Naive thymus-derived CD4-positive, alpha-beta T cell (primary cell): ENCODE data around the gene NRG3. TPM values are rescaled to one million over a fixed set of nuclear protein-coding genes. Genes with fewer than 3 reads are reported as not detected.

Experiments
- ATAC-seq: fragments of 150-1000 bp; cut with Tn5 transposase; 2 replicates; pipeline ENCODE4 v1.10.0; 2021; ENCODE audit warnings: mild to moderate bottlenecking, moderate library complexity
- CTCF ChIA-PET: fragments of 350-600 bp; sonication (Branson Sonifier 250); formaldehyde crosslinking; loops from one replicate; lab custom pipeline; 2021; ENCODE audit warnings: antibody characterized with exemption; lab: Charles Lee
- POLR2A ChIA-PET: fragments of 350-600 bp; sonication (Branson Sonifier 250); formaldehyde crosslinking; loops from one replicate; lab custom pipeline; 2021; ENCODE audit warnings: antibody characterized with exemption, inconsistent platforms; lab: Charles Lee
- DNase-seq, 9 donors: peaks; one replicate each; pipeline versions ENCODE4 v3.0.0 to v3.0.0-alpha.2; 2020 to 2022; ENCODE audit warnings: mixed read lengths in 1 of 9
- H3K27ac ChIP-seq: one replicate; pipeline ENCODE4 v1.7.0; 2013; ENCODE audit warnings: mild to moderate bottlenecking, low read depth, low read length, moderate library complexity
- H3K27me3 ChIP-seq, 2 donors: one replicate each; pipeline ENCODE4 v1.7.0; 2013; ENCODE audit warnings: low read length in 2 of 2, mild to moderate bottlenecking in 2 of 2, moderate library complexity in 2 of 2; ENCODE audit not compliant: control insufficient read depth in 2 of 2, insufficient read depth in 2 of 2
- H3K36me3 ChIP-seq, 3 experiments: 1 replicate in 2 of 3; 2 replicates in 1 of 3; pipeline ENCODE4 v1.7.0; 2013; ENCODE audit warnings: low read length in 3 of 3, mild to moderate bottlenecking in 3 of 3, moderate library complexity in 1 of 3; ENCODE audit not compliant: insufficient read depth in 3 of 3, control insufficient read depth in 2 of 3
- H3K4me1 ChIP-seq, 2 donors: one replicate each; pipeline ENCODE4 v1.7.0; 2013; ENCODE audit warnings: low read length in 2 of 2, mild to moderate bottlenecking in 2 of 2, moderate library complexity in 1 of 2; ENCODE audit not compliant: control insufficient read depth in 2 of 2, insufficient read depth in 2 of 2
- H3K4me3 ChIP-seq: 2 replicates; pipeline ENCODE4 v1.7.0; 2013; ENCODE audit warnings: mild to moderate bottlenecking, low read length
- H3K9me3 ChIP-seq, 3 experiments: 1 replicate in 2 of 3; 2 replicates in 1 of 3; pipeline ENCODE4 v1.7.0; 2013; ENCODE audit warnings: low read length in 3 of 3; ENCODE audit not compliant: control insufficient read depth in 2 of 3
- H3K27ac Mint-ChIP-seq, 9 donors: one replicate each; pipeline ENCODE4 v1.8.0; 2020 to 2022; ENCODE audit warnings: mixed read lengths in 9 of 9, mild to moderate bottlenecking in 8 of 9, moderate library complexity in 5 of 9, inconsistent platforms in 2 of 9
- H3K27me3 Mint-ChIP-seq, 5 donors: one replicate each; pipeline ENCODE4 v1.8.0; 2021 to 2022; ENCODE audit warnings: mixed read lengths in 5 of 5, mild to moderate bottlenecking in 1 of 5
- H3K36me3 Mint-ChIP-seq, 5 donors: one replicate each; pipeline ENCODE4 v1.8.0; 2020 to 2022; ENCODE audit warnings: mixed read lengths in 5 of 5, mild to moderate bottlenecking in 3 of 5, inconsistent platforms in 1 of 5
- H3K4me1 Mint-ChIP-seq, 7 donors: one replicate each; pipeline ENCODE4 v1.8.0; 2020 to 2022; ENCODE audit warnings: mixed read lengths in 7 of 7, mild to moderate bottlenecking in 3 of 7, inconsistent platforms in 1 of 7
- H3K4me3 Mint-ChIP-seq, 10 donors: one replicate each; pipeline ENCODE4 v1.8.0; 2020 to 2022; ENCODE audit warnings: mild to moderate bottlenecking in 10 of 10, mixed read lengths in 10 of 10, moderate library complexity in 6 of 10, inconsistent platforms in 2 of 10
- H3K9me3 Mint-ChIP-seq, 11 donors: one replicate each; pipeline ENCODE4 v1.8.0; 2020 to 2022; ENCODE audit warnings: mixed read lengths in 11 of 11, mild to moderate bottlenecking in 4 of 11, inconsistent platforms in 1 of 11, moderate library complexity in 1 of 11
- intact Hi-C, 2 donors: fragments of 100-400 bp; cut with micrococcal nuclease; formaldehyde crosslinking; loops; one replicate each; pipeline ENCODE4 v1.15.1; 2023
- polyA plus RNA-seq, 2 donors: library from polyadenylated mRNA; unstranded; fragments of 300-500 nt; fragmentation: Illumina TruSeq; gene quantifications; one replicate each; pipeline ENCODE4 v1.2.3, GENCODE V29; 2021
- total RNA-seq, 6 experiments: library from RNA in 5 of 6; stranded (reverse) in 5 of 6; gene quantifications; 1 replicate in 5 of 6; 2 replicates in 1 of 6; pipeline ENCODE4 v1.2.3 and lab custom pipeline; 2021 to 2026

NRG3 gene
- total and polyA plus RNA-seq, 7 experiments from 2014 or later: not detected

DNA sequence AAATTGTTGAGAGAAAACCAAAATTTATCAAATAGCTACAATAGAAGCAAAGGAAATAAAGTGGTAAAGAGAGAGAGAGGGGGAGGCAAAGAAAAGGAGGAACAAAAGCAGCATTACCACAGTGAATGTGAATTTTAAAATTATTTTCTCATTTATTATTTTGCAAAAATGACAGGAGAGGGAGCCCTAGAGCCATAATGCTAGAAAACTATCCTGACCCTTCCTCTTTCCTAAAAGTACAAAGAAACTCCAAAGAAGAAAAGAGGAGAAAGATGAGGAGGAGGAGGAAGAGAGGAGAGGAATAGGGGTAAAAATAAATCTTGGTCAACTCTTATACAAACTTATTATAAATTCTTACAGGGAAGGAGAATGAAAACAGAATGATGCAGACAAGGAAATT, 921.5 kb downstream of the NRG3 start:
- Histone ChIP-seq H3K27me3 (no peaks in the 10 kb centered on the region), H3K4me3 (no peak overlapping the region), H3K4me1 (no peaks in the 10 kb centered on the region), H3K36me3 (no peaks in the 10 kb centered on the region), H3K27ac (no peak overlapping the region), H3K9me3 (no peaks in the 10 kb centered on the region)
- Mint-ChIP-seq H3K36me3 (no peaks in the 10 kb centered on the region), H3K4me3 (no peak overlapping the region), H3K27me3 (no peaks in the 10 kb centered on the region), H3K9me3 (peaks cover 0 to 16% (median 1%) of the 10 kb centered on the region in 11 donors), H3K27ac (no peak overlapping the region), H3K4me1 (no peaks in the 10 kb centered on the region)
- ChIA-PET POLR2A (no interaction called here), CTCF (no interaction called here)
- no peak for DNase-seq
- intact Hi-C loops: no loop called here
- no peak for ATAC-seq

DNA sequence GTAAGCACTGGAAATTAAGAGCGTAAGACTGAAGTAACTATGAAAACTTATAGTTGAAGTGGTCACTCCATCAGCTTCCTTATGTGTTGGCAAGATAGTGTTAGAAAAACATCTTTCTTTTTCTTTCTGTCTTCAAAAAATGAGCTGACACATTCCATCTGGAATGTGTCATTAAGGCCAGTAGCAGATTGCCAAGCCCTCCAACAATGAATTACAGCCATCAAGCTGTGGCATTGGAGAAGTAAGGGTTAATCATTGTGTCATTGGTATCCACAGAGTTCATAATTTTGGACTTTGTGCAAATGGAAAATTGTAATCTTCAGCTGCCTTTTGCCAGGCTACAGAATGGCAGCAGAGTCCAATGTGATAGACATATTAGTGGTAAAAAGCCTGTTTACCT, 926.3 kb downstream of the NRG3 start:
- intact Hi-C loops: no loop called here
- DNase-seq (no peak), ATAC-seq (no peak)
- ChIA-PET CTCF (no interaction called here), POLR2A (no interaction called here)
- H3K36me3 ChIP-seq: no peaks in the 10 kb centered on the region
- no peaks in the 10 kb centered on the region for H3K36me3 Mint-ChIP-seq
- H3K27me3 Mint-ChIP-seq: no peaks in the 10 kb centered on the region
- peaks cover 0 to 16% (median 0%) of the 10 kb centered on the region in 11 donors for H3K9me3 Mint-ChIP-seq
- no peaks in the 10 kb centered on the region for H3K9me3 ChIP-seq
- no peak overlapping the region for H3K4me3 ChIP-seq
- no peak overlapping the region for H3K27ac ChIP-seq
- no peak overlapping the region for H3K4me3 Mint-ChIP-seq
- no peaks in the 10 kb centered on the region for H3K4me1 ChIP-seq
- no peak overlapping the region for H3K27ac Mint-ChIP-seq
- H3K27me3 ChIP-seq: no peaks in the 10 kb centered on the region
- no peaks in the 10 kb centered on the region for H3K4me1 Mint-ChIP-seq

DNA sequence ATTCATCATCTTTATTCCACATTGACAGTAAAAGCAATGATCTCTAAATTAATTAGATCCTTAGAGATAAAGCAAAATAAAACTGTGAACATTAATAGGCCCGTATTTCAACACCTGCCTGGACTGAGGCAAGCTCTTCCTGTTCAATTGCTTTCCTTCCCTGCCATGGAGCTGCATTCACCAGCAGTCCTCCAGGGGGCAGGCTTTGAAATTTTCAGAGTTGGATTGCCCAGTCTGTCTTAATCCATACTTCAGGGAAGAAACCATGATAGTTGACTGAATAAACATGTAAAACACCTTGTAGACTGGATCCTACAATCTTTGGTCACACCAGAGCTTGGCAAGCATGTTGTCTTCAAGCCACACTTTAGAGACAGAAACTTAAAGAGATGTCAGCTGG, 936.6 kb downstream of the NRG3 start:
- intact Hi-C loops: no loop called here
- H3K27ac ChIP-seq: no peak overlapping the region
- no peaks in the 10 kb centered on the region for H3K36me3 ChIP-seq
- no peaks in the 10 kb centered on the region for H3K36me3 Mint-ChIP-seq
- no peak overlapping the region for H3K27ac Mint-ChIP-seq
- H3K27me3 ChIP-seq: no peaks in the 10 kb centered on the region
- ATAC-seq (no peak), DNase-seq (no peak)
- H3K4me3 Mint-ChIP-seq: no peak overlapping the region
- peaks cover 0 to 6% (median 1%) of the 10 kb centered on the region in 11 donors for H3K9me3 Mint-ChIP-seq
- ChIA-PET POLR2A (no interaction called here), CTCF (no interaction called here)
- H3K27me3 Mint-ChIP-seq: no peaks in the 10 kb centered on the region
- no peak overlapping the region for H3K4me3 ChIP-seq
- no peaks in the 10 kb centered on the region for H3K9me3 ChIP-seq
- no peaks in the 10 kb centered on the region for H3K4me1 Mint-ChIP-seq
- no peaks in the 10 kb centered on the region for H3K4me1 ChIP-seq

DNA sequence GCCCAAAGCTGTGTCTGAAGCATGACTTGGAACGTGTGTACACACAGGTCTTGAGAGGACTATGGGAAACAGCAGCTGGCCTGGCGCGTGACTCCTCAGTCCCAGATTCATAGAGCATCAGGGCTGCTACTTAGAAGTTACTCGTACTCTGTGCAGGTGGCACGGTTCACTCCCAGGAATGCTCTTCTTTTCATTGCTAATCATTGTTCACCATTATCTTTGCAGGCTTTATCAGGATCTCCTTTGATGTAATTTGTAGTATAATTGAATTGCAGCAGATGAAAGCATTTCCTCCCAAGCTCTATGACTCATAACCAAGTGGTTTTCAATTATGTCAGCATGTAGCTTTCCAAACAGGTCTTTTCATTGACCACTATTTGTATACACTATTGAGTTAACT, 938.9 kb downstream of the NRG3 start:
- Mint-ChIP-seq H3K27me3 (no peaks in the 10 kb centered on the region), H3K27ac (no peak overlapping the region), H3K36me3 (no peaks in the 10 kb centered on the region), H3K4me3 (no peak overlapping the region), H3K4me1 (no peaks in the 10 kb centered on the region), H3K9me3 (peaks cover 0 to 10% (median 1%) of the 10 kb centered on the region in 11 donors)
- POLR2A ChIA-PET: no interaction called here
- DNase-seq (no peak), ATAC-seq (no peak)
- Histone ChIP-seq H3K9me3 (no peaks in the 10 kb centered on the region), H3K27ac (no peak overlapping the region), H3K4me3 (no peak overlapping the region), H3K27me3 (no peaks in the 10 kb centered on the region), H3K4me1 (no peaks in the 10 kb centered on the region), H3K36me3 (no peaks in the 10 kb centered on the region)
- CTCF ChIA-PET: no interaction called here
- intact Hi-C loops: no loop called here

DNA sequence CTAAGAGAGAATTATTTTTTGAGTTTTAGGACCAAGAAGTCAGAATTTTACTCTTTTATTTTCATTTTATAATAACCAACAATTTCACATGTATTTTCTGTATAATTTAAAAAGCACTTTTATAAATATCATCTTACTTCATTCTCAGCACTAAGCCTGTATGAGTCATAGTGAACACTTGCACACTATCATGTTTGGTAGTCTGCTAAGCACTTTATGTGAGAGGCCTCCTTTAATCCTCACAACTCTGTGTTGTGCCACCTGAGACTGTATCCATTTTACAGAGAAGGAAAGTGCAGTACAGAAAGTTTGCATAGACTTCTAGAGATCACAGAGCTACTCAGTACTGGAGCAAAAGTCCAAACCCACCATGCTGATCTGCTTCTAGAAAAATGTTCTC, 939.6 kb downstream of the NRG3 start:
- H3K27me3 Mint-ChIP-seq: no peaks in the 10 kb centered on the region
- H3K9me3 ChIP-seq: no peaks in the 10 kb centered on the region
- DNase-seq: no peak
- intact Hi-C loops: no loop called here
- H3K27ac Mint-ChIP-seq: no peak overlapping the region
- ChIA-PET CTCF (no interaction called here), POLR2A (no interaction called here)
- peaks cover 0 to 10% (median 1%) of the 10 kb centered on the region in 11 donors for H3K9me3 Mint-ChIP-seq
- no peak overlapping the region for H3K27ac ChIP-seq
- no peaks in the 10 kb centered on the region for H3K27me3 ChIP-seq
- H3K4me3 ChIP-seq: no peak overlapping the region
- no peaks in the 10 kb centered on the region for H3K36me3 ChIP-seq
- H3K4me3 Mint-ChIP-seq: no peak overlapping the region
- H3K4me1 Mint-ChIP-seq: no peaks in the 10 kb centered on the region
- ATAC-seq: no peak
- no peaks in the 10 kb centered on the region for H3K4me1 ChIP-seq
- no peaks in the 10 kb centered on the region for H3K36me3 Mint-ChIP-seq

DNA sequence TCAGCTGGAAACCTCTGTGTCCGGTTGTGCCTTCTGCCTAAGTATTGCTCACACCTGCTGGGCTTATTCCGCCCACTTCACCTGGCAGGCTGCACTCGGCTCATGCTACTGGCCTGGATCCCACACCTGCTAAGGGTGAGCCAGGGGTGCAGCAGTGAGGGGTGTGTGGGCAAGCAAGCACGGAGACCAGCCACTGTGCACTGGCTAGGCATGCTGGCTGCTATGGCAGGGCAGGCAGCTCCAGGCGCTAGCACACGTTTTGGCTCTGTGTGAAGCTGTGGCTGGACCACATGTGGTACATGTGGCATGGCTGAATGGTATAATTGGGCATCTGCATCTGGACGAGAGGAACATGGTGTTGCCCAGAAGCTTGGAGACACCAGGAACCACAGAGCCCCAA, 940.7 kb downstream of the NRG3 start:
- H3K9me3 Mint-ChIP-seq: peaks cover 0 to 10% (median 1%) of the 10 kb centered on the region in 11 donors
- H3K4me3 Mint-ChIP-seq: no peak overlapping the region
- no peak overlapping the region for H3K27ac Mint-ChIP-seq
- Histone ChIP-seq H3K27me3 (no peaks in the 10 kb centered on the region), H3K4me3 (no peak overlapping the region), H3K36me3 (no peaks in the 10 kb centered on the region), H3K27ac (no peak overlapping the region), H3K4me1 (no peaks in the 10 kb centered on the region), H3K9me3 (no peaks in the 10 kb centered on the region)
- DNase-seq (no peak), ATAC-seq (no peak)
- ChIA-PET POLR2A (no interaction called here), CTCF (no interaction called here)
- no peaks in the 10 kb centered on the region for H3K4me1 Mint-ChIP-seq
- no peaks in the 10 kb centered on the region for H3K27me3 Mint-ChIP-seq
- intact Hi-C loops: no loop called here
- no peaks in the 10 kb centered on the region for H3K36me3 Mint-ChIP-seq

DNA sequence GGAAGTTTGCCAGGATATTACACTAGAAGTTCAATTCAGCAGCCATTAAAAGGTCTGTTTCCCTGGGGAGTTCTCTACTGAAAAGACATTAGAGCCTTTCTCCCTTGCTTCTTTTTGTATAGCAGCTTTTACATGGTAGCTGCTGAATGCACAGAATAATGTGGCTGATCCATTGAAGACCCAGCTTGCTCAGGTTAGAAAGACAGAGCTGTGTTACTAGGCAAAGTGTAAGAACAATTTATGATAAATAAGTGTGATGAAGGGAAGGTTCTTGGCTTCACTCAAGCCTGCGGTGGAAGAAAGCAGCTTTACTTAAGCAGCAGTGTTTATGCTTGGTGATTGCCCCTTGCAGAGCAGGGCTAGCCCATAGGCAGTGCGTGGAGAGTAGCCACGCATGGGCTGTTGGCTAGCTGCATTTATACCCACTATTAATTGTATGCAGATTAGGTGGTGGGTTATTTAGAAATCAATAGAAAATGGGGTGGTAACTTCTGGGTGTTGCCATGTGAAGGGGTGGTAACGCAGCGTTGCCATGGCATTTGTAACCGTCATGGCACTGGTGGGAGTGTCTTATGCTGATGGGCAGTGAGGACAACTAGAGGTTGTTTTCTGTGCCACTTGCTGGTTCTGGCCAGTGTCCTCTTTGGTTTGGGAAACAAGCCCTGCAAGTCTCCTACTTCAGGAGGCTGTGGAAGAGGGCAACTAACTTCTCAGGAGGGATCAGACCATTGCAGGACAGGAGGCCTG, 942.9 kb downstream of the NRG3 start:
- intact Hi-C loops: no loop called here
- DNase-seq: no peak
- CTCF ChIA-PET: no interaction called here
- ATAC-seq: no peak
- Mint-ChIP-seq H3K27me3 (no peaks in the 10 kb centered on the region), H3K4me3 (no peak overlapping the region), H3K9me3 (peaks cover 0 to 6% (median 1%) of the 10 kb centered on the region in 11 donors), H3K27ac (no peak overlapping the region), H3K36me3 (no peaks in the 10 kb centered on the region), H3K4me1 (no peaks in the 10 kb centered on the region)
- no peak overlapping the region for H3K27ac ChIP-seq
- H3K36me3 ChIP-seq: no peaks in the 10 kb centered on the region
- H3K9me3 ChIP-seq: no peaks in the 10 kb centered on the region
- H3K27me3 ChIP-seq: no peaks in the 10 kb centered on the region
- no peaks in the 10 kb centered on the region for H3K4me1 ChIP-seq
- H3K4me3 ChIP-seq: no peak overlapping the region
- POLR2A ChIA-PET: no interaction called here
